GM12878 (cell line): ENCODE data around the gene APC2. TPM values are rescaled to one million over a fixed set of nuclear protein-coding genes. Genes with fewer than 3 reads are reported as not detected.

Experiments
- ATAC-seq: fragments of 200-7000 bp; cut with Tn5 transposase; 3 replicates; pipeline ENCODE4 v1.9.1; 2020; ENCODE audit warnings: mild to moderate bottlenecking, moderate library complexity
- BruUV-seq: library from RNA; stranded (reverse); fragments of 400-500 nt; replicated peaks from 2 replicates; lab custom pipeline; 2021; lab: Mats Ljungman, UMichigan
- CTCF ChIA-PET: fragments of 300-600 bp; sonication (Branson Sonifier 250); formaldehyde crosslinking; extraction: SDS; loops from one replicate; lab custom pipeline; 2021; ENCODE audit warnings: inconsistent platforms; lab: Yijun Ruan, JAX
- POLR2A ChIA-PET: fragments of 350-600 bp; formaldehyde crosslinking; extraction: SDS; loops from one replicate; lab custom pipeline; 2021; ENCODE audit warnings: inconsistent platforms; lab: Charles Lee
- RAD21 ChIA-PET: fragments of 300-600 bp; sonication (Branson Sonifier 250); formaldehyde crosslinking; loops from one replicate; lab custom pipeline; 2023; ENCODE audit warnings: antibody characterized with exemption; ENCODE audit not compliant: unreplicated experiment; lab: Charles Lee
- SMC1A ChIA-PET: fragments of 300-600 bp; sonication (Branson Sonifier 250); formaldehyde crosslinking; loops from one replicate; lab custom pipeline; 2023; ENCODE audit not compliant: unreplicated experiment, uncharacterized antibody; lab: Charles Lee
- DNase-seq: peaks from one replicate; pipeline ENCODE4 v3.0.0-alpha.2; 2011; ENCODE audit warnings: low read depth, low spot score
- FAIRE-seq: peaks from 3 replicates; lab custom pipeline; 2011; peaks lifted over from hg19 to GRCh38; lab: Jason Lieb, UNC
- H2AFZ ChIP-seq: 2 replicates; pipeline ENCODE4 v1.6.0; 2011; ENCODE audit warnings: low read depth, low read length, control low read depth; ENCODE audit not compliant: control insufficient read depth
- H3K27ac ChIP-seq: 2 replicates; pipeline ENCODE4 v1.5.1; 2011; ENCODE audit warnings: control low read depth; ENCODE audit not compliant: control insufficient read depth, insufficient read depth
- H3K27me3 ChIP-seq, 2 experiments: replicated peaks in 1 of 2; 2 replicates each; pipeline versions ENCODE4 v1.6.0 to v1.6.1; 2011; ENCODE audit warnings: low read length in 1 of 2; ENCODE audit not compliant: control insufficient read depth in 2 of 2, insufficient read depth in 2 of 2
- H3K36me3 ChIP-seq, 2 experiments: 2 replicates each; pipeline ENCODE4 v1.5.1; 2011; ENCODE audit warnings: low read length in 1 of 2; ENCODE audit not compliant: control insufficient read depth in 2 of 2, insufficient read depth in 2 of 2
- H3K4me1 ChIP-seq: 2 replicates; pipeline ENCODE4 v1.6.1; 2011; ENCODE audit warnings: mild to moderate bottlenecking, low read length, moderate library complexity, mixed read lengths; ENCODE audit not compliant: control insufficient read depth, insufficient read depth
- H3K4me2 ChIP-seq: 2 replicates; pipeline ENCODE4 v1.6.0; 2011; ENCODE audit warnings: control low read depth; ENCODE audit not compliant: control insufficient read depth, insufficient read depth
- H3K4me3 ChIP-seq: fragments of 200-600 bp; sonication (generic); 2 replicates; pipeline ENCODE4 v1.5.1; 2016
- H3K79me2 ChIP-seq: 2 replicates; pipeline ENCODE4 v1.6.0; 2011; ENCODE audit warnings: low read length; ENCODE audit not compliant: control insufficient read depth, insufficient read depth
- H3K9ac ChIP-seq: 2 replicates; pipeline ENCODE4 v1.8.0; 2011; ENCODE audit warnings: low read length, control low read depth, mixed read lengths; ENCODE audit not compliant: control insufficient read depth, insufficient read depth
- H3K9me3 ChIP-seq: replicated peaks from 3 replicates; pipeline ENCODE4 v1.5.1; 2011; ENCODE audit warnings: mild to moderate bottlenecking, low read length; ENCODE audit not compliant: control insufficient read depth, insufficient read depth
- H4K20me1 ChIP-seq: 2 replicates; pipeline ENCODE4 v1.6.0; 2011; ENCODE audit not compliant: control insufficient read depth, insufficient read depth
- BHLHE40 ChIP-seq, 2 experiments: fragments of 450-650 bp in 1 of 2; IDR thresholded peaks; 2 replicates each; pipeline ENCODE4 v1.6.1; 2011 to 2017; ENCODE audit warnings: low read depth in 2 of 2, borderline replicate concordance in 1 of 2, improper control_type of control experiment in 1 of 2, low read length in 1 of 2, mild to moderate bottlenecking in 1 of 2
- E4F1 ChIP-seq: fragments of 450-650 bp; IDR thresholded peaks from 2 replicates; pipeline ENCODE4 v1.6.1; 2018; ENCODE audit warnings: borderline replicate concordance, mild to moderate bottlenecking; ENCODE audit not compliant: partially characterized antibody
- NR2C1 ChIP-seq: fragments of 450-650 bp; IDR thresholded peaks from 2 replicates; pipeline ENCODE4 v1.6.1; 2017; ENCODE audit warnings: antibody characterized with exemption, mild to moderate bottlenecking, moderate library complexity
- NR2C2 ChIP-seq: IDR thresholded peaks from 2 replicates; pipeline ENCODE4 v1.6.1; 2011; ENCODE audit warnings: borderline replicate concordance, low read depth; ENCODE audit not compliant: control insufficient read depth, insufficient read length
- PAX5 ChIP-seq: IDR thresholded peaks from 2 replicates; pipeline ENCODE4 v1.6.1; 2011; ENCODE audit warnings: low read depth, low read length, borderline replicate concordance
- SP1 ChIP-seq: IDR thresholded peaks from one replicate; pipeline ENCODE4 v1.6.1; 2011; ENCODE audit warnings: low read depth, low read length
- TCF12 ChIP-seq: IDR thresholded peaks from 2 replicates; pipeline ENCODE4 v1.6.1; 2011; ENCODE audit warnings: low read depth, mild to moderate bottlenecking, low read length
- ZNF217 ChIP-seq: fragments of 450-650 bp; IDR thresholded peaks from 2 replicates; pipeline ENCODE4 v1.6.1; 2017; ENCODE audit warnings: antibody characterized with exemption, mild to moderate bottlenecking
- WGBS: methylation state at CpG from one replicate; pipeline ENCODE4 v1.1.6; 2016; ENCODE audit warnings: low lambda C conversion rate; ENCODE audit not compliant: insufficient replicate concordance, insufficient coverage; ENCODE audit errors: missing lambda C conversion rate; 5-methylcytosine and 5-hydroxymethylcytosine counted together
- in situ Hi-C: fragments of 300-500 bp; cut with MboI; formaldehyde crosslinking; loops from 9 replicates; pipeline ENCODE4 v1.14.3; 2018; ENCODE audit warnings: mixed read lengths
- intact Hi-C: fragments of 100-400 bp; cut with micrococcal nuclease; formaldehyde crosslinking; loops from one replicate; pipeline ENCODE4 v1.14.2; 2022; ENCODE audit not compliant: unreplicated experiment
- polyA plus RNA-seq, 11 experiments: library from polyadenylated mRNA; depleted of rRNA in 4 of 11; unstranded in 6 of 11; stranded (reverse) in 5 of 11; fragments of >200 nt; fragmentation: Nextera tagmentation in 4 of 11; fragmentation: Illumina TruSeq in 1 of 11; extraction: Ambion mirVana in 4 of 11; extraction: Trizol in 1 of 11; gene quantifications; 1 replicate in 1 of 11; 2 replicates in 10 of 11; pipeline versions ENCODE4 v1.2.1 to v1.2.3, GENCODE V29; 2011 to 2016; ENCODE audit warnings: inconsistent platforms in 2 of 11, missing spikeins in 2 of 11, low read depth in 1 of 11
- total RNA-seq, 4 experiments: library from RNA; depleted of rRNA in 3 of 4; stranded (reverse); fragments of >200 nt in 3 of 4; fragmentation: Illumina TruSeq in 1 of 4; extraction: Trizol in 1 of 4; gene quantifications; 2 replicates each; pipeline versions ENCODE4 v1.2.1 to v1.2.3, GENCODE V29; 2013 to 2021
- TF ChIP-seq, protein P1 (sequence below): fragments of 150-350 bp; IDR thresholded peaks from 2 replicates; pipeline ENCODE4 v1.6.1; 2014; ENCODE audit warnings: mild to moderate bottlenecking, low read depth, low read length

Gene APC2
- total and polyA plus RNA-seq, 10 of the 15 experiments (the other 5 are each of a cell fraction or from before 2014, with no cell fraction given), result under 0.01 to 0.73 (median 0.04) TPM; not detected in 5

GRCh38 chr19:1496714-1497577, 47.0 kb downstream of the APC2 start:
- ChIA-PET POLR2A (no interaction called here), SMC1A (no interaction called here), RAD21 (no interaction called here), CTCF (interaction anchor here (1.2 kb wide), 1 partner anchor 12 kb away, joined by 5 read pairs; no protein-coding TSS in a partner anchor)
- Histone ChIP-seq H3K79me2 (no peaks in the 10 kb centered on the region), H3K4me1 (no peaks in the 10 kb centered on the region), H3K4me2 (no peak overlapping the region), H3K9me3 (no peaks in the 10 kb centered on the region), H3K4me3 (no peak overlapping the region), H2AFZ (no peak overlapping the region), H4K20me1 (no peaks in the 10 kb centered on the region), H3K36me3 (no peaks in the 10 kb centered on the region), H3K27ac (no peak overlapping the region), H3K27me3 (no peaks in the 10 kb centered on the region), H3K9ac (no peak overlapping the region)
- TF ChIP-seq NR2C2 (no peak), BHLHE40 (IDR thresholded peaks at IDR 0.05; ENCODE audit: borderline replicate concordance in 1 of 2, low read depth in 2 of 2, low read length in 1 of 2) (peak; percentile 15 to 84; a peak in 2 of 4 replicates), PAX5 (peak; percentile 65; the same call in 1 of the 2 replicates)
- intact Hi-C loops, result no loop called here
- 39% methylated on average over 30 of the region's 39 CpGs for WGBS
- no TSS peak for BruUV-seq
- DNase-seq (no peak), FAIRE-seq (no peak), ATAC-seq (peak; percentile 32; the same call in 1 of the 3 replicates)
- in situ Hi-C loops, result no loop called here

DNA sequence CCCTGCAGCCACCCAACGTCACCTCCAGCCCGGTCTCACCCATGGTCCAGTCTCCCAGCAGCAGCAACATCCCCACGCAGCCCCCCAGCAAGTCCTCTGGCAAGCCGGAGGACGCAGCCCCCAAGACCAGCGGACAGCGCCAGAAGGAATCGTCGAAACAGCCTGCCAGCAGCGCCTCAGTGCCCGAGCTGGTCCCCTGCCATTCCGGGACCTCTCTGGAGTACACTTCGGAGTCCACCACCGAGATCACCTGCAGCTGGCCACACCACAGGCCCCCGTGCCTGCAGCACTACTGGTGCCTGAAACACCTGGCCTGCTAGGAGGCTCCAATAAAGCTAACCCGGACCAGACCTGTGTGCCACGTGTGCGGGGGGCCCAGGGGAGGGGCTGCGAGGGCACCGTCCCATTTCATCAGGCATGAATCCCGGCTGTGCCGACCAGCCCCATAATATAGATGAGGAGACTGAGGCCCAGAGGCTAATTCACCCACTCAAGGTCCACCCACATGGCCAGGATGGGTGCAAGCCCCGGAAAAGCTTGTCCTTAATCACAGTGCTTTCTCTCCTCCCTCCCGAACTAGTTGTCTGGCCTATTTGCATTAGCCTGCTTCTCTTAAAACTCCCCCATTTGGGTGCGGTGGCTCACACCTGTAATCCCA, 47.8 kb downstream of the APC2 start:
- FAIRE-seq (no peak), ATAC-seq (no peak), DNase-seq (no peak)
- Histone ChIP-seq H3K9ac (no peak overlapping the region), H2AFZ (no peak overlapping the region), H3K9me3 (no peaks in the 10 kb centered on the region), H3K4me1 (no peaks in the 10 kb centered on the region), H4K20me1 (no peaks in the 10 kb centered on the region), H3K79me2 (no peaks in the 10 kb centered on the region), H3K36me3 (no peaks in the 10 kb centered on the region), H3K4me2 (no peak overlapping the region), H3K27ac (no peak overlapping the region), H3K4me3 (no peak overlapping the region), H3K27me3 (no peaks in the 10 kb centered on the region)
- ChIA-PET RAD21 (no interaction called here), CTCF (interaction anchor here (1.2 kb wide), 1 partner anchor 11 kb away, joined by 5 read pairs; no protein-coding TSS in a partner anchor), SMC1A (no interaction called here), POLR2A (interaction anchor here (0.6 to 0.7 kb wide), 2 partner anchors 158 to 171 kb away, joined by 5 to 7 read pairs; no protein-coding TSS in a partner anchor)
- in situ Hi-C loops (no loop called here), intact Hi-C loops (no loop called here)
- BruUV-seq, result no TSS peak
- 53% methylated on average over 25 of the region's 25 CpGs for WGBS
- no peak for TF ChIP-seq ZNF217
- TF ChIP-seq TCF12, result no peak
- no peak for TF ChIP-seq SP1
- TF ChIP-seq E4F1, result no peak
- no peak for TF ChIP-seq NR2C1
- TF ChIP-seq, protein P1, sequence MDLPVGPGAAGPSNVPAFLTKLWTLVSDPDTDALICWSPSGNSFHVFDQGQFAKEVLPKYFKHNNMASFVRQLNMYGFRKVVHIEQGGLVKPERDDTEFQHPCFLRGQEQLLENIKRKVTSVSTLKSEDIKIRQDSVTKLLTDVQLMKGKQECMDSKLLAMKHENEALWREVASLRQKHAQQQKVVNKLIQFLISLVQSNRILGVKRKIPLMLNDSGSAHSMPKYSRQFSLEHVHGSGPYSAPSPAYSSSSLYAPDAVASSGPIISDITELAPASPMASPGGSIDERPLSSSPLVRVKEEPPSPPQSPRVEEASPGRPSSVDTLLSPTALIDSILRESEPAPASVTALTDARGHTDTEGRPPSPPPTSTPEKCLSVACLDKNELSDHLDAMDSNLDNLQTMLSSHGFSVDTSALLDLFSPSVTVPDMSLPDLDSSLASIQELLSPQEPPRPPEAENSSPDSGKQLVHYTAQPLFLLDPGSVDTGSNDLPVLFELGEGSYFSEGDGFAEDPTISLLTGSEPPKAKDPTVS, result no peak
